Brain microvascular endothelial cell (primary cell): ENCODE data around the gene SCPEP1.

Experiments used
- DNase-seq: peaks from one replicate; pipeline ENCODE4 v3.0.0-alpha.2; 2020
- H3K27ac ChIP-seq: fragments of 250-450 bp; sonication (Bioruptor Pico); 2 replicates; pipeline ENCODE4 v1.5.1; 2020; ENCODE audit warnings: mild to moderate bottlenecking, moderate library complexity
- H3K27me3 ChIP-seq: fragments of 250-450 bp; sonication (Bioruptor Pico); replicated peaks from 2 replicates; pipeline ENCODE4 v1.5.1; 2020; ENCODE audit warnings: mild to moderate bottlenecking
- H3K36me3 ChIP-seq: fragments of 250-450 bp; sonication (Bioruptor Pico); replicated peaks from 2 replicates; pipeline ENCODE4 v1.5.1; 2020; ENCODE audit warnings: mild to moderate bottlenecking
- H3K4me3 ChIP-seq: 2 replicates; pipeline ENCODE4 v1.5.1; 2011; ENCODE audit warnings: low read depth, mild to moderate bottlenecking, control low read depth, low read length, moderate library complexity
- CTCF ChIP-seq: IDR thresholded peaks from 2 replicates; pipeline ENCODE4 v1.5.1; 2011; ENCODE audit warnings: low read depth, mild to moderate bottlenecking, moderate library complexity, low read length, control low read depth, inconsistent platforms; ENCODE audit errors: missing control alignments
- in situ Hi-C: cut with HindIII; loops from 2 replicates; pipeline ENCODE4 v1.10.0; 2017; ENCODE audit warnings: low sequenced_read_pairs, low pct_ligation_motif_present

The SCPEP1 gene

GRCh38 chr17:56987283-56987834 is 9.4 kb downstream of the SCPEP1 start:
- Histone ChIP-seq H3K27ac (no peak overlapping the region), H3K27me3 (no peaks in the 10 kb centered on the region), H3K36me3 (peaks cover 3% of the 10 kb centered on the region), H3K4me3 (no peak overlapping the region)
- TF ChIP-seq CTCF = no peak
- in situ Hi-C loops = no loop called here
- no peak for DNase-seq

- in situ Hi-C loops = no loop called here
- Histone ChIP-seq H3K27ac (no peak overlapping the region), H3K4me3 (no peak overlapping the region), H3K36me3 (peaks cover 3% of the 10 kb centered on the region), H3K27me3 (no peaks in the 10 kb centered on the region)
- no peak for DNase-seq
- TF ChIP-seq CTCF = no peak
Observed at GRCh38 chr17:56988901-56989572, 11.1 kb downstream of the SCPEP1 start.

GRCh38 chr17:56992364-56992763 is 14.4 kb downstream of the SCPEP1 start:
- TF ChIP-seq CTCF = no peak
- in situ Hi-C loops = no loop called here
- Histone ChIP-seq H3K27me3 (no peaks in the 10 kb centered on the region), H3K36me3 (peaks cover 5% of the 10 kb centered on the region), H3K4me3 (no peak overlapping the region), H3K27ac (no peak overlapping the region)
- no peak for DNase-seq

- no peak overlapping the region for H3K27ac ChIP-seq
- in situ Hi-C loops = no loop called here
- no peak for TF ChIP-seq CTCF
- no peak for DNase-seq
- H3K4me3 ChIP-seq = no peak overlapping the region
- peaks cover 2% of the 10 kb centered on the region for H3K36me3 ChIP-seq
- no peaks in the 10 kb centered on the region for H3K27me3 ChIP-seq
Observed at GRCh38 chr17:56994009-56994792, 16.3 kb downstream of the SCPEP1 start.

GRCh38 chr17:56995766-56996165 is 17.8 kb downstream of the SCPEP1 start:
- Histone ChIP-seq H3K4me3 (no peak overlapping the region), H3K27me3 (no peaks in the 10 kb centered on the region), H3K27ac (no peak overlapping the region), H3K36me3 (peaks cover 2% of the 10 kb centered on the region)
- TF ChIP-seq CTCF = no peak
- in situ Hi-C loops = no loop called here
- no peak for DNase-seq
